HG02759 (cell line): ENCODE measurements around the gene SRSF3.
"Not testable (repeated sequence)": the region's sequence is repeated elsewhere in the genome, so short reads cannot be mapped to it uniquely, and the experiment has no call there.

Source experiments
- ATAC-seq: cut with Tn5 transposase; IDR thresholded peaks from one replicate; pipeline ENCODE4 v1.9.1; 2021; ENCODE audit warnings: mild to moderate bottlenecking, moderate library complexity; ENCODE audit not compliant: unreplicated experiment

The SRSF3 gene

GRCh38 chr6:36604090-36605060 is 10.2 kb downstream of the SRSF3 start:
- ATAC-seq: no peak

GRCh38 chr6:36605143-36605542 is 11.0 kb downstream of the SRSF3 start:
- no peak for ATAC-seq

- ATAC-seq: no peak
These were observed 11.6 kb downstream of the SRSF3 start for GRCh38 chr6:36605560-36606391.

- ATAC-seq: not testable (repeated sequence)
These were observed 13.1 kb downstream of the SRSF3 start for GRCh38 chr6:36607305-36607682.

- no peak for ATAC-seq
These were observed 13.7 kb downstream of the SRSF3 start for GRCh38 chr6:36607683-36608386.

DNA sequence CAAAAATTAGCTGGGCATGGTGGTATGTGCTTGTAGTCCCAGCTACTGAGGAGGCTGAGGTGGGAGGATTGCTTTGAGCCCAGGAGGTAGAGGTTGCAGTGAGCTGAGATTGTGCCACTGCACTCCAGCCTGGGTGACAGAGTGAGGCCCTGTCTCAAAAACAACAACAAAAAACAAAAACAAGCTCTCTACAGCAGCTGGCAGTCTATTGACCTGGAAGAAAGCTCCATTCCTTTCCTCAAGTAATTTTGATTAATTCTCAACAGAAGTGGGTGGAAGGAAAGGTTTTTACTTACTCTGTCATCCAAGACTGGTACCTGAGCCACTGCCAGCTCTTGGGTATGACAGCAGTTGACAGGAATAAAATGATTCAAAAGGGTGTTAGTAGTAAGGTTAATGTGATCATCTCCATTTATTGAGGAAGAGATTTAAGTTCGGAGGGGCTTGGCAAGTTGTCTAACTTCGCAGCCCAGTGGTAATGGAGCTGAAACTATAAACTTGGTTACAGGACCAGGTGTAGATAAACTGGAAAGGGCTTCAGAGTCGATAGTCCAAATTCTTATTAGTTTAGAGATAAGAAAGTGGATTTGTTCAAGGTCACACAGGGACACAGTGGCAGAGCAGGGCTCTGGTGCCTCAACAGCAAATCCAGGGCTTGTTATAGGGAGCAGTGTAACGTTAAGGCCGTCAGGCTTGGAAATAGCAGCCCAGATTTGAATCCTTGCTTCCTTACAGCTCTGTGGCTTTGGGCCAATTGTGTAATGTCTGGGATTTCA is 14.8 kb downstream of the SRSF3 start:
- no peak for ATAC-seq

DNA sequence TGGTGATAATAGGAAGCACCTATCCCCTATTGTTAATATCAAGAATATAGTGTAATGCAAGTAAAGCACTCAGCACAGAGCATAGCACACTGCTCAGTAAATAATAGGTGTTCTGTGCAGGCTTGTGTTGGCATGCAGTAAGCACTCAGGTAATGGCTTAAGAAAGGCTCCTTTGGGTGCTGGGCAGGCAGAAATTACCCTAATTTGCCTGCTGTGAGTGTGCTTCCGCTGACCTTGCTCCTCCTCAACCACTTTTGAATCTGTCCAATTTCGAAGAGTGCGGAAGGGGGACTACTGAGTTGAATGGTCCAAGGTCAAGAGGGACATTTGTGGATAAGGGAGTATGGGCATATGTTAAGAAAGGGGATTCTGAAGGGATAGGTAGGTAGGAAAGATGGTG is 15.4 kb downstream of the SRSF3 start:
- no peak for ATAC-seq

- no peak for ATAC-seq
These were observed 16.1 kb downstream of the SRSF3 start for GRCh38 chr6:36610041-36610955.

DNA sequence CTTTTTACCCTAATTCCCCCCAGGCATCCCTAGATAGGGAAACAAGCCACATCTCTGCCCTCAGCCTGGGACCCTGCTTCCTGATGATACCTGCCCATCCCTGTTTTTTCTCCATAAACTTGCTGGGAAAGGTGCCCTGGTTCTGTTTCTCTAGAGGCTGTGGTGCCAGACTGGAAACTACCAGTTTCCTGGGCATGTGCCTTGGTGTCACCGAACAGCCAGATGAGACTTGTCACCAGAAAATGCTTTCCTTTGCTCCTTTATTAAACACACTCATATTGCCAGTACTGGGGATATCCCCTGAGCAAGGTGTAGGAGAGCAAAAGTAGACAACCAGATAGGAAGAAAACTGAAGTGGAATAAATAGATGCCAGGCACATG is 16.8 kb downstream of the SRSF3 start:
- no peak for ATAC-seq

- not testable (repeated sequence) for ATAC-seq
These were observed 17.5 kb downstream of the SRSF3 start for GRCh38 chr6:36611679-36612078.

GRCh38 chr6:36612101-36612625 is 18.0 kb downstream of the SRSF3 start:
- no peak for ATAC-seq

DNA sequence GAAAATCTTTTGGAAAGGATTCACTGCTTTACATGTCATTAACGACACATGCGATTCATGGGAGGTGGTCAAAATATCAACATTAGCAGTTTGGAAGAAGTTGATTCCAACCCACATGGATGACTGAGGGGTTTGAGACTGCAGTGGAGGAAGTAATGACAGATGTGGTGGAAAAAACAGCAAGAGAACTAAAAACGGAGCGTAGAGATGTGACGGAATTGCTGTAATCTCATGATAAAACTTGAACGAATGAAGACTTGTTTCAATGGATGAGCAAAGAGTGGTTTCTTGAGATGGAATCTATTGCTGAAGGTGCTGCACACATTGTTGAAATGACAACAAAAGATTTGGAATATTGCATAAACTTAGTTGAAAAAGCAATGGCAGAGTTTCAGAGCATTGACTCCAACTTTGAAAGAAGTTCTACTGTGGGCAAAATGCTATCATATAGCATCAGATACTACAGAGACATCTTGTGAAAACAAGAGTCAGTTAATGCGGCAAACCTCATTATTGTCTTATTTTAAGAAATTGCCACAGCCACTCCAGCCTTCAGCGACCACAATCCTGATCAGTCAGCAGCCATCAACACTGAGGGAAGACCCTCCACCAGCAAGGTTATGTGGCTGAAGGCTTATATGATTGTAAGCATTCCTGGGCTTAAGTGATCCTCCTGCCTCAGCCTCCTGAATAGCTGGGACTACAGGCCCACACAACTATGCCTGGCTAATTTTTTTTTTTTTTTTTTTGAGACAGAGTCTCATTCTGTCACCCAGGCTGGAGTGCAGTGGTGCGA is 19.2 kb downstream of the SRSF3 start:
- ATAC-seq: no peak

GRCh38 chr6:36615018-36615761 is 21.0 kb downstream of the SRSF3 start:
- ATAC-seq: no peak

GRCh38 chr6:36616893-36617521 is 22.8 kb downstream of the SRSF3 start:
- no peak for ATAC-seq

DNA sequence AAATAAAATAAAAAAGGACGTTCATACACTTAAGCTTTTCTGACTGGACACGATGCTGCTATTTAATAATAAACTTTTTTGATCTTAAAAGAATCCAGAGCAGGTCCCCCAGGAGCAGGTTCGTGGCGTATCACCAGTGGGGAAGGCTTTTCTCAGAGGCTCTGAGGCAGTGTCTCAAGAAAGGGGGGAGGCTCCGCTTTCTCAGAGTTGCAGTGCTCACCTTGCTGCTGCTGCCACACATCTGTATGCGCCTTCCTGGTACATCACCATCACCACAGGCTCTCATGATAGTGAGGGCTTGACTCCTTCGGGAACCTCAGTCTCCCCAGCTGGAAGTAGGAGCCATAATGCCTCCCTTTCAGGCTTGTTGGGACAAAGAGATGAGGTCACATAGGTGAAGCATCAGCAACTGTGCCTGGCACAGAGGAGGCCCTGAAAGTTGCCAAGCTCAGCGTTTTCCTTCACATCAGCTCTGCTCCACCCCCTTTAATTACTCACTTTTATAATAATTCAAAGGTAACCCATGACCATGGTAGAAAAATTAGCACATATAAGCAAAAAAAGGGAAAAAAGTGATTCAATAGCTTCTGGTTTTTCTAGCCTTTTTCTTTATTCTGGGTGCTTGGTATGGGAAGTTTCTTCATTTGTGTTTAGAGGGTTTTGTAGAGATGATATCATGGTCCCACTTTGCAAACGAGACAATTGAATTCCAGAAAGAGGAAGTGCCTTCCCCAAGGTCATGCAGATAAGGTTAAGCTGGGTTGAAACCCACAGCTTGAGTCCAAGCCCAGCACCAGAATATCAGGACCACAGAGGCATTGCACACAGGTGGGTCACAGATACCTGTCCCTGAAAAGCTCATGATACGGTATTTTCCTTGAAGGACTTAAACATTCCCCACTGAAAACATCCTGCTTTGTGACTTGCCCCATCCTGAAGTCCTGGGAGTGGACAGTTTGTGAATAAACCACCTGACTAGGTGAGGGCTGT is 24.5 kb downstream of the SRSF3 start:
- no peak for ATAC-seq

DNA sequence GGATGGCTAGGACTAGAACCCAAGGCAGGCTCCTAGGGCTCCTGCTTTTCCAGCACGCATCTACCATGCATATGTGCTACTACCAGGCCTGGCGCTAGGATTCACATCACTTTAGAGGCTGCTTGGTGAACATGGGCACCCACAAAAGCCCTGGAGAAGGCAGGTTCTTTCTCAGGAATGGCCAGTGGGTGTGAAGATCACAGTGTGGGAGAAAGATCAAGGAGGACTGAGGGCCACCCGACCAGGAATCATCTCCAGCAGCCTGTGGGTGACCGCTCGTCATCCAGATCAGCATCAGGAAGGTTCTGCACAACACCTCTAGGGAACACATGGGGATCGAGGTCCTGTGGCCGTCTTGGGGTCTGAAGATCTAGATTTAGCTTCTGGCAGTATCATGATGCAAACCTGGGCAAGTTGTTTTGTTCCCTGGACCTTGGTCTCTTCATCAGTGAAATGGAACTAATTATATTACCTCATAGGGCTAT is 27.3 kb downstream of the SRSF3 start:
- no peak for ATAC-seq
